Measurements from ENCODE around the gene LDB1. TPM values are rescaled to one million over a fixed set of nuclear protein-coding genes. Genes with fewer than 3 reads are reported as not detected.
A peak's percentile ranks its signal among the peaks of the same experiment; 100 is the strongest.

The LDB1 gene
- total RNA-seq, 2 experiments from 2014 or later = 50.8 to 60.9 TPM

- no TSS peak for BruUV-seq (replicated peaks)
- Histone ChIP-seq H4K20me1 (ENCODE audit: insufficient read depth, low read length) (no peaks in the 10 kb centered on the region; the same call in 1 of the 2 replicates), H3K79me2 (ENCODE audit: insufficient read depth, low read depth, low read length) (peaks cover 7% of the 10 kb centered on the region; the same call in 1 of the 2 replicates), H3K4me2 (ENCODE audit: low read length) (peak overlapping the region; percentile 85), H3K9me2 (ENCODE audit: insufficient read depth, low read length) (no peaks in the 10 kb centered on the region), H3K9me3 (ENCODE audit: low read length) (no peaks in the 10 kb centered on the region), H3K36me3 (ENCODE audit: insufficient read depth, low read length) (peaks cover 20% of the 10 kb centered on the region; the same call in 1 of the 2 replicates), H3K27ac (ENCODE audit: low read depth, low read length, poor library complexity, severe bottlenecking) (peak overlapping the region; percentile 14), H3K4me3 (ENCODE audit: low read depth, low read length, poor library complexity, severe bottlenecking) (peak overlapping the region; percentile 100), H3K4me1 (ENCODE audit: insufficient read depth, low read length, poor library complexity, severe bottlenecking) (peaks cover 17% of the 10 kb centered on the region), H2AFZ (ENCODE audit: low read length) (peak overlapping the region; percentile 91)
- CTCF ChIA-PET (ENCODE audit: unreplicated experiment) = no interaction called here
- intact Hi-C loops (cut with micrococcal nuclease; ENCODE audit: unreplicated experiment) = loop anchor here (2.0 kb wide), 1 partner anchor 50 kb away; no protein-coding TSS in a partner anchor
- DNase-seq (ENCODE audit: low spot score) = no peak
- POLR2A ChIA-PET = no interaction called here
- no peak for TF ChIP-seq EZH2phosphoT487 (IDR thresholded peaks at IDR 0.05; ENCODE audit: borderline replicate concordance, low read depth, low read length)
- TF ChIP-seq CTCF (conservative IDR thresholded peaks at IDR 0.05; ENCODE audit: low read length) = no peak
Measured at GRCh38 chr10:102064503-102064867, 55.7 kb downstream of the LDB1 start.

- Histone ChIP-seq H4K20me1 (ENCODE audit: insufficient read depth, low read length) (no peaks in the 10 kb centered on the region), H3K79me2 (ENCODE audit: insufficient read depth, low read depth, low read length) (peaks cover 6% of the 10 kb centered on the region; the same call in 1 of the 2 replicates), H3K9me3 (ENCODE audit: low read length) (no peaks in the 10 kb centered on the region), H3K4me3 (ENCODE audit: low read depth, low read length, poor library complexity, severe bottlenecking) (no peak overlapping the region), H3K27ac (ENCODE audit: low read depth, low read length, poor library complexity, severe bottlenecking) (no peak overlapping the region), H3K36me3 (ENCODE audit: insufficient read depth, low read length) (no peaks in the 10 kb centered on the region), H2AFZ (ENCODE audit: low read length) (no peak overlapping the region), H3K9me2 (ENCODE audit: insufficient read depth, low read length) (no peaks in the 10 kb centered on the region), H3K4me1 (ENCODE audit: insufficient read depth, low read length, poor library complexity, severe bottlenecking) (peaks cover 13% of the 10 kb centered on the region), H3K4me2 (ENCODE audit: low read length) (no peak overlapping the region)
- intact Hi-C loops (cut with micrococcal nuclease; ENCODE audit: unreplicated experiment) = no loop called here
- ChIA-PET POLR2A (no interaction called here), CTCF (ENCODE audit: unreplicated experiment) (no interaction called here)
- no peak for TF ChIP-seq EZH2phosphoT487 (IDR thresholded peaks at IDR 0.05; ENCODE audit: borderline replicate concordance, low read depth, low read length)
- no peak for TF ChIP-seq CTCF (conservative IDR thresholded peaks at IDR 0.05; ENCODE audit: low read length)
- no TSS peak for BruUV-seq (replicated peaks)
- no peak for DNase-seq (ENCODE audit: low spot score)
Measured at GRCh38 chr10:102059987-102060386, 60.2 kb downstream of the LDB1 start.

Small RNA genes within 50 kb of the gene (small RNA-seq; reads per million reads assigned to genes)
- gene AL500527.1 = not detected
- gene AL500527.2 = not detected

Other genes with a start within 250 kb of the LDB1 start
- gene ARMH3, start 64.2 kb downstream of the LDB1 start, total RNA-seq (2014; rRNA removed; shearing (Covaris generic)) = 5.7 and 7.9 TPM in 2 replicates
- 19.3 and 24.3 TPM in 2 replicates for gene ARMH3, start 64.2 kb downstream of the LDB1 start, total RNA-seq (2022)
- 23.8 and 28.2 TPM in 2 replicates for gene HPS6, start 55.0 kb downstream of the LDB1 start, total RNA-seq (2014; rRNA removed; shearing (Covaris generic))
- 19.2 and 21.7 TPM in 2 replicates for gene HPS6, start 55.0 kb downstream of the LDB1 start, total RNA-seq (2022)
- 29.8 and 47.1 TPM in 2 replicates for gene PPRC1, start 12.7 kb upstream of the LDB1 start, total RNA-seq (2014; rRNA removed; shearing (Covaris generic))
- gene PPRC1, start 12.7 kb upstream of the LDB1 start, total RNA-seq (2022) = 70.0 and 77.2 TPM in 2 replicates
- gene NOLC1, start 32.0 kb upstream of the LDB1 start, total RNA-seq (2014; rRNA removed; shearing (Covaris generic)) = 93.5 and 120 TPM in 2 replicates
- 131 and 152 TPM in 2 replicates for gene NOLC1, start 32.0 kb upstream of the LDB1 start, total RNA-seq (2022)
- 0.62 TPM in 1 of 2 replicates, not detected in the other for gene ELOVL3, start 105.9 kb upstream of the LDB1 start, total RNA-seq (2014; rRNA removed; shearing (Covaris generic))
- 0.48 TPM in 1 of 2 replicates, not detected in the other for gene ELOVL3, start 105.9 kb upstream of the LDB1 start, total RNA-seq (2022)
- not detected in 2 replicates for gene PITX3, start 121.1 kb upstream of the LDB1 start, total RNA-seq (2014; rRNA removed; shearing (Covaris generic))
- not detected in 2 replicates for gene PITX3, start 121.1 kb upstream of the LDB1 start, total RNA-seq (2022)
- gene GBF1, start 125.2 kb upstream of the LDB1 start, total RNA-seq (2014; rRNA removed; shearing (Covaris generic)) = 13.8 and 17.8 TPM in 2 replicates
- gene GBF1, start 125.2 kb upstream of the LDB1 start, total RNA-seq (2022) = 33.4 and 36.9 TPM in 2 replicates

Measured in OCI-LY7 (cell line).